Adrenal gland (tissue), 5 donors: ENCODE data around the gene HIPK2.

Experiments
- CTCF ChIP-seq, 6 experiments: fragments of 450-650 bp in 4 of 6; fragments of 200-600 bp in 2 of 6; sonication (generic) in 1 of 6; IDR thresholded peaks; 1 replicate in 5 of 6; 2 replicates in 1 of 6; pipeline versions ENCODE4 v1.5.1 to v1.8.0; 2016 to 2021; ENCODE audit warnings: antibody characterized with exemption in 6 of 6, mild to moderate bottlenecking in 2 of 6, moderate library complexity in 1 of 6
- POLR2A ChIP-seq, 2 donors: fragments of 450-650 bp; IDR thresholded peaks; one replicate each; pipeline ENCODE4 v1.6.1; 2017; ENCODE audit warnings: antibody characterized with exemption in 2 of 2, mild to moderate bottlenecking in 2 of 2, moderate library complexity in 1 of 2
- donor health status: DM: no; HTN: no; CAD: no.

GRCh38 chr7:139739863-139740597, 37.8 kb downstream of the HIPK2 start:
- TF ChIP-seq CTCF (IDR thresholded peaks at IDR 0.05) = no peak
- TF ChIP-seq POLR2A (IDR thresholded peaks at IDR 0.05) = no peak
